H1 (cell line): Measurements from ENCODE around the gene IFI27L1. TPM values are rescaled to one million over a fixed set of nuclear protein-coding genes. Genes with fewer than 3 reads are reported as not detected.

ENCODE experiments used
- CTCF ChIA-PET: fragments of 300-600 bp; sonication (Branson Sonifier 250); formaldehyde crosslinking; loops from one replicate; lab custom pipeline; 2021; ENCODE audit not compliant: partially characterized antibody; lab: Charles Lee
- POLR2A ChIA-PET: fragments of 300-600 bp; sonication (Branson Sonifier 250); formaldehyde crosslinking; loops from one replicate; lab custom pipeline; 2021; ENCODE audit warnings: inconsistent platforms; ENCODE audit not compliant: partially characterized antibody; lab: Charles Lee
- DNase-seq, 2 experiments: peaks; one replicate each; pipeline versions ENCODE4 v3.0.0 to v3.0.0-alpha.2; 2010 to 2022; ENCODE audit warnings: low spot score in 2 of 2, low read depth in 1 of 2, mixed read lengths in 1 of 2
- FAIRE-seq: peaks from 2 replicates; lab custom pipeline; 2011; peaks lifted over from hg19 to GRCh38; lab: Jason Lieb, UNC
- H2AFZ ChIP-seq: 2 replicates; pipeline ENCODE4 v1.8.1; 2012; ENCODE audit warnings: low read length, inconsistent platforms
- H2AK5ac ChIP-seq: 2 replicates; pipeline ENCODE4 v1.6.1; 2013; ENCODE audit warnings: low read depth, low read length
- H2BK120ac ChIP-seq: replicated peaks from 2 replicates; pipeline ENCODE3; 2013; ENCODE audit warnings: low read depth, low read length, inconsistent platforms
- H2BK12ac ChIP-seq: 2 replicates; pipeline ENCODE4 v1.6.1; 2013; ENCODE audit warnings: low read depth, low read length
- H2BK15ac ChIP-seq: 2 replicates; pipeline ENCODE4 v1.6.1; 2013; ENCODE audit warnings: low read length
- H2BK20ac ChIP-seq: 2 replicates; pipeline ENCODE4 v1.6.1; 2013; ENCODE audit warnings: low read length
- H2BK5ac ChIP-seq: 2 replicates; pipeline ENCODE4 v1.6.1; 2013; ENCODE audit warnings: low read depth, low read length
- H3K14ac ChIP-seq: 2 replicates; pipeline ENCODE4 v1.6.1; 2013; ENCODE audit warnings: inconsistent platforms; ENCODE audit not compliant: insufficient read length
- H3K18ac ChIP-seq: 2 replicates; pipeline ENCODE4 v1.6.1; 2013; ENCODE audit warnings: low read length; ENCODE audit errors: extremely low read depth
- H3K23ac ChIP-seq: 2 replicates; pipeline ENCODE4 v1.6.1; 2013; ENCODE audit warnings: inconsistent platforms; ENCODE audit not compliant: insufficient read length
- H3K23me2 ChIP-seq: 2 replicates; pipeline ENCODE4 v1.6.1; 2013; ENCODE audit warnings: low read depth, low read length
- H3K27ac ChIP-seq: 2 replicates; pipeline ENCODE4 v1.6.1; 2011; ENCODE audit warnings: low read depth, low read length, inconsistent platforms
- H3K27me3 ChIP-seq, 4 experiments: replicated peaks in 1 of 4; 1 replicate in 1 of 4; 2 replicates in 3 of 4; pipeline versions ENCODE4 v1.6.1 to v1.8.1; 2011 to 2013; ENCODE audit warnings: low read length in 3 of 4, mild to moderate bottlenecking in 3 of 4, inconsistent platforms in 2 of 4, mixed read lengths in 2 of 4, moderate library complexity in 1 of 4; ENCODE audit not compliant: control insufficient read depth in 3 of 4, insufficient read depth in 3 of 4; ENCODE audit errors: extremely low read depth in 1 of 4
- H3K36me3 ChIP-seq, 4 experiments: 2 replicates each; pipeline versions ENCODE4 v1.6.1 to v1.8.1; 2011 to 2013; ENCODE audit warnings: mild to moderate bottlenecking in 4 of 4, low read length in 3 of 4, moderate library complexity in 2 of 4, control low read depth in 1 of 4, inconsistent platforms in 1 of 4; ENCODE audit not compliant: insufficient read depth in 4 of 4, control insufficient read depth in 2 of 4
- H3K4ac ChIP-seq: replicated peaks from 2 replicates; pipeline ENCODE3; 2013; ENCODE audit warnings: low read length, low read depth, mixed read lengths, inconsistent platforms; ENCODE audit not compliant: insufficient read length
- H3K4me1 ChIP-seq, 4 experiments: replicated peaks in 1 of 4; 1 replicate in 1 of 4; 2 replicates in 3 of 4; pipeline versions ENCODE4 v1.6.1 to v1.8.1; 2011 to 2013; ENCODE audit warnings: low read length in 3 of 4, inconsistent platforms in 2 of 4, mixed read lengths in 1 of 4; ENCODE audit not compliant: insufficient read depth in 4 of 4, control insufficient read depth in 3 of 4
- H3K4me2 ChIP-seq, 2 experiments: 2 replicates each; pipeline versions ENCODE4 v1.6.1 to v1.8.1; 2011 to 2013; ENCODE audit warnings: low read depth in 2 of 2, low read length in 2 of 2, control low read depth in 1 of 2, inconsistent platforms in 1 of 2, mild to moderate bottlenecking in 1 of 2; ENCODE audit not compliant: insufficient read depth in 1 of 2
- H3K4me3 ChIP-seq, 4 experiments: fragments of 200-600, 300-600 bp in 1 of 4; sonication (generic), shearing (Covaris generic), sonication (Bioruptor Twin) in 1 of 4; 2 replicates each; pipeline versions ENCODE4 v1.5.1 to v1.8.1; 2011 to 2016; ENCODE audit warnings: low read length in 4 of 4, low read depth in 3 of 4, control low read depth in 2 of 4, inconsistent platforms in 2 of 4, mild to moderate bottlenecking in 2 of 4, mixed read lengths in 1 of 4, moderate library complexity in 1 of 4; ENCODE audit not compliant: insufficient read depth in 2 of 4; ENCODE audit errors: extremely low read depth in 1 of 4
- H3K56ac ChIP-seq: replicated peaks from 2 replicates; pipeline ENCODE3; 2013; ENCODE audit warnings: low read depth, mild to moderate bottlenecking, mixed read lengths, low read length, inconsistent platforms; ENCODE audit not compliant: insufficient read length
- H3K79me1 ChIP-seq: 2 replicates; pipeline ENCODE4 v1.6.1; 2013; ENCODE audit warnings: low read depth, low read length, control low read depth
- H3K79me2 ChIP-seq, 2 experiments: 2 replicates each; pipeline versions ENCODE4 v1.6.1 to v1.8.1; 2012 to 2013; ENCODE audit warnings: low read length in 2 of 2, mild to moderate bottlenecking in 2 of 2, inconsistent platforms in 1 of 2; ENCODE audit not compliant: insufficient read depth in 2 of 2, control insufficient read depth in 1 of 2
- H3K9ac ChIP-seq, 4 experiments: replicated peaks in 1 of 4; 1 replicate in 1 of 4; 2 replicates in 3 of 4; pipeline versions ENCODE4 v1.6.1 to v1.8.1; 2011 to 2013; ENCODE audit warnings: low read depth in 3 of 4, low read length in 3 of 4, control low read depth in 2 of 4, mild to moderate bottlenecking in 2 of 4, moderate library complexity in 2 of 4, inconsistent platforms in 1 of 4; ENCODE audit errors: extremely low read depth in 1 of 4
- H3K9me3 ChIP-seq, 2 experiments: 2 replicates each; pipeline versions ENCODE4 v1.6.1 to v1.8.1; 2012 to 2013; ENCODE audit warnings: mild to moderate bottlenecking in 2 of 2, moderate library complexity in 2 of 2, control low read depth in 1 of 2, inconsistent platforms in 1 of 2, low read depth in 1 of 2, low read length in 1 of 2, mixed read lengths in 1 of 2; ENCODE audit not compliant: insufficient read depth in 2 of 2
- H4K20me1 ChIP-seq, 2 experiments: replicated peaks in 1 of 2; 2 replicates each; pipeline versions ENCODE3 to v1.8.1; 2011 to 2013; ENCODE audit warnings: inconsistent platforms in 2 of 2, low read length in 2 of 2, mild to moderate bottlenecking in 1 of 2; ENCODE audit not compliant: insufficient read depth in 2 of 2, control insufficient read depth in 1 of 2
- H4K5ac ChIP-seq: 2 replicates; pipeline ENCODE4 v1.6.1; 2013; ENCODE audit warnings: low read length, low read depth, mixed read lengths, inconsistent platforms; ENCODE audit not compliant: insufficient read length
- H4K8ac ChIP-seq: 2 replicates; pipeline ENCODE4 v1.8.0; 2013; ENCODE audit warnings: mild to moderate bottlenecking, moderate library complexity, low read length, inconsistent platforms; ENCODE audit not compliant: insufficient read depth; ENCODE audit errors: extremely low read depth
- H4K91ac ChIP-seq: replicated peaks from 2 replicates; pipeline ENCODE3; 2013; ENCODE audit warnings: low read length, mixed read lengths, inconsistent platforms; ENCODE audit not compliant: insufficient read length
- CHD2 ChIP-seq: IDR thresholded peaks from 2 replicates; pipeline ENCODE4 v1.6.1; 2012; ENCODE audit warnings: low read length, improper control_type of control experiment
- CTBP2 ChIP-seq: IDR thresholded peaks from 2 replicates; pipeline ENCODE4 v1.7.0; 2011; ENCODE audit warnings: borderline replicate concordance, mild to moderate bottlenecking, moderate library complexity, mixed read lengths, low read length; ENCODE audit not compliant: insufficient read depth, insufficient read length
- WGBS, 2 experiments: shearing (Covaris generic) in 1 of 2; methylation state at CpG; one replicate each; pipeline versions ENCODE4 v1.1.6 to v1.1.7; 2013 to 2015; ENCODE audit warnings: low lambda C conversion rate in 2 of 2, mixed read lengths in 2 of 2, inconsistent platforms in 1 of 2, low coverage in 1 of 2, missing lambda C conversion rate in 1 of 2; ENCODE audit not compliant: insufficient replicate concordance in 2 of 2, insufficient coverage in 1 of 2, insufficient read length in 1 of 2; ENCODE audit errors: extremely low coverage in 1 of 2, missing lambda C conversion rate in 1 of 2; 5-methylcytosine and 5-hydroxymethylcytosine counted together
- polyA plus RNA-seq, 7 experiments: library from polyadenylated mRNA; depleted of rRNA in 3 of 7; stranded (reverse) in 5 of 7; unstranded in 2 of 7; fragments of >200 nt in 5 of 7; fragments of 200-250 nt in 2 of 7; gene quantifications; 1 replicate in 5 of 7; 2 replicates in 1 of 7; 4 replicates in 1 of 7; pipeline versions ENCODE4 v1.2.1 to v1.2.3, GENCODE V29; 2011 to 2013; ENCODE audit warnings: missing spikeins in 2 of 7, mixed read lengths in 2 of 7
- total RNA-seq: library from RNA; stranded (reverse); fragmentation: NEBNext Ultra II Directional; extraction: Animal tissue kit (Norgen Biotek cat#: 25700); gene quantifications from 2 replicates; pipeline ENCODE4 v1.2.1, GENCODE V29; 2021

IFI27L1 gene
- total and polyA plus RNA-seq, 2 of the 8 experiments (the other 6 are each of a cell fraction or from before 2014, with no cell fraction given), result 21.2 to 30.5 TPM

- no peaks in the 10 kb centered on the region; a peak in 1 of 7 replicates for H3K27me3 ChIP-seq
- FAIRE-seq (no peak), DNase-seq (no peak)
- H3K4me1 ChIP-seq, result peaks cover 0 to 5% (median under 1%) of the 10 kb centered on the region in 4 experiments; a peak in 2 of 7 replicates
- ChIA-PET CTCF (interaction anchor here (0.5 to 1.7 kb wide), 5 partner anchors 13 to 276 kb away, joined by 3 to 5 read pairs (median 4); partner anchors contain the start of gene IFI27L2), POLR2A (no interaction called here)
- H4K20me1 ChIP-seq, result no peaks in the 10 kb centered on the region
- H4K5ac ChIP-seq, result no peak overlapping the region
- no peak overlapping the region for H3K9ac ChIP-seq
- no peak overlapping the region for H2BK15ac ChIP-seq
- H3K4ac ChIP-seq, result no peak overlapping the region
- H3K9me3 ChIP-seq, result no peaks in the 10 kb centered on the region
- 75% methylated on average over 6 of the region's 6 CpGs; no CpG with 5 or more reads in 1 of the 2 experiments for WGBS, 2 experiments
- H2AFZ ChIP-seq, result no peak overlapping the region
- no peak overlapping the region for H3K27ac ChIP-seq
- no peak overlapping the region for H2BK20ac ChIP-seq
- H2AK5ac ChIP-seq, result no peak overlapping the region
- no peak overlapping the region for H2BK5ac ChIP-seq
- H3K4me3 ChIP-seq, result no peak overlapping the region
- H3K18ac ChIP-seq, result no peak overlapping the region; the same call in 1 of the 2 replicates
- no peak overlapping the region for H4K91ac ChIP-seq
- H3K14ac ChIP-seq, result no peak overlapping the region
- no peak overlapping the region for H4K8ac ChIP-seq
- no peak overlapping the region for H3K23ac ChIP-seq
- no peak overlapping the region for H3K56ac ChIP-seq
- H2BK120ac ChIP-seq, result no peak overlapping the region
- no peaks in the 10 kb centered on the region for H3K23me2 ChIP-seq
- H3K79me2 ChIP-seq, result no peaks in the 10 kb centered on the region
- H3K36me3 ChIP-seq, result no peaks in the 10 kb centered on the region
- no peak overlapping the region for H2BK12ac ChIP-seq
- no peaks in the 10 kb centered on the region for H3K79me1 ChIP-seq
- no peak overlapping the region for H3K4me2 ChIP-seq
- TF ChIP-seq CHD2, result no peak
- no peak for TF ChIP-seq CTBP2
These were observed 32.4 kb downstream of the IFI27L1 start for GRCh38 chr14:94113490-94113889.
